HG03575 (cell line): ENCODE data around the gene PDK1.
"Not testable (repeated sequence)": the region's sequence is repeated elsewhere in the genome, so short reads cannot be mapped to it uniquely, and the experiment has no call there.

Source experiments
- ATAC-seq: cut with Tn5 transposase; IDR thresholded peaks from one replicate; pipeline ENCODE4 v1.9.1; 2021; ENCODE audit not compliant: unreplicated experiment, insufficient number of reproducible peaks, low FRiP score; ENCODE audit errors: extremely low read depth

The PDK1 gene

GRCh38 chr2:172555522-172556283 is at the start of gene PDK1:
Gene PDK1 (plus strand): TSS chr2:172556090. CDS start chr2:172556151, 61 bp downstream.
- ATAC-seq = peak; percentile 44

- ATAC-seq = no peak
Measured at GRCh38 chr2:172507199-172507598, 48.7 kb upstream of the PDK1 start.

GRCh38 chr2:172510088-172510487 is 45.8 kb upstream of the PDK1 start:
- ATAC-seq = no peak

GRCh38 chr2:172510548-172510947 is 45.3 kb upstream of the PDK1 start:
- no peak for ATAC-seq

GRCh38 chr2:172512810-172513523 is 42.9 kb upstream of the PDK1 start:
- ATAC-seq = no peak

GRCh38 chr2:172513524-172513900 is 42.4 kb upstream of the PDK1 start:
- no peak for ATAC-seq

GRCh38 chr2:172513935-172514586 is 41.8 kb upstream of the PDK1 start:
- ATAC-seq = no peak

GRCh38 chr2:172516299-172516698 is 39.6 kb upstream of the PDK1 start:
- ATAC-seq = no peak

- no peak for ATAC-seq
Measured at GRCh38 chr2:172518995-172519394, 36.9 kb upstream of the PDK1 start.

GRCh38 chr2:172525601-172526000 is 30.3 kb upstream of the PDK1 start:
- ATAC-seq = no peak

GRCh38 chr2:172531309-172531708 is 24.6 kb upstream of the PDK1 start:
- no peak for ATAC-seq

GRCh38 chr2:172532461-172532860 is 23.4 kb upstream of the PDK1 start:
- ATAC-seq = not testable (repeated sequence)

GRCh38 chr2:172533687-172534086 is 22.2 kb upstream of the PDK1 start:
- no peak for ATAC-seq

GRCh38 chr2:172535119-172535518 is 20.8 kb upstream of the PDK1 start:
- no peak for ATAC-seq

GRCh38 chr2:172537851-172538250 is 18.0 kb upstream of the PDK1 start:
- not testable (repeated sequence) for ATAC-seq

GRCh38 chr2:172539767-172540166 is 16.1 kb upstream of the PDK1 start:
- ATAC-seq = no peak

- no peak for ATAC-seq
Measured at GRCh38 chr2:172540421-172540820, 15.5 kb upstream of the PDK1 start.

GRCh38 chr2:172545408-172546075 is 10.3 kb upstream of the PDK1 start:
- ATAC-seq = no peak

- no peak for ATAC-seq
Measured at GRCh38 chr2:172549131-172549530, 6.8 kb upstream of the PDK1 start.
